Smooth muscle cell (in vitro differentiated cells): Measurements from ENCODE around the gene CCDC12. TPM values are rescaled to one million over a fixed set of nuclear protein-coding genes. Genes with fewer than 3 reads are reported as not detected.

Source experiments
- DNase-seq: peaks from one replicate; lab custom pipeline; 2025; ENCODE audit not compliant: unreplicated experiment; lab: John Stamatoyannopoulos, UW
- H2AFZ ChIP-seq: fragments of 200-600 bp; sonication (generic); 2 replicates; pipeline ENCODE4 v1.6.0; 2016; ENCODE audit warnings: antibody characterized with exemption, low read depth, mild to moderate bottlenecking
- H3F3A ChIP-seq: fragments of 200-600 bp; sonication (generic); 2 replicates; pipeline ENCODE4 v1.6.0; 2017; ENCODE audit warnings: antibody characterized with exemption, low read depth
- H3K27ac ChIP-seq: fragments of 200-600 bp; sonication (generic); 2 replicates; pipeline ENCODE4 v1.5.1; 2016; ENCODE audit warnings: low read depth, mild to moderate bottlenecking
- H3K27me3 ChIP-seq: fragments of 200-600 bp; sonication (generic); 2 replicates; pipeline ENCODE4 v1.6.1; 2016; ENCODE audit warnings: low read depth, mild to moderate bottlenecking
- H3K36me3 ChIP-seq: fragments of 200-600 bp; sonication (generic); 2 replicates; pipeline ENCODE4 v1.5.1; 2016; ENCODE audit warnings: low read depth
- H3K4me1 ChIP-seq: fragments of 200-600 bp; sonication (generic); 2 replicates; pipeline ENCODE4 v1.5.1; 2016; ENCODE audit warnings: low read depth
- H3K4me2 ChIP-seq: fragments of 200-600 bp; sonication (generic); 2 replicates; pipeline ENCODE4 v1.6.0; 2016; ENCODE audit warnings: mild to moderate bottlenecking
- H3K4me3 ChIP-seq: fragments of 200-600 bp; sonication (generic); 2 replicates; pipeline ENCODE4 v1.5.1; 2016; ENCODE audit warnings: mild to moderate bottlenecking
- H3K79me2 ChIP-seq: fragments of 200-600 bp; sonication (generic); 2 replicates; pipeline ENCODE4 v1.6.0; 2016; ENCODE audit warnings: low read depth, mild to moderate bottlenecking
- H3K9ac ChIP-seq: fragments of 200-600 bp; sonication (generic); 2 replicates; pipeline ENCODE4 v1.6.0; 2016; ENCODE audit warnings: low read depth
- H3K9me3 ChIP-seq: fragments of 200-600 bp; sonication (generic); replicated peaks from 2 replicates; pipeline ENCODE4 v1.5.1; 2016; ENCODE audit warnings: low read depth
- H4K20me1 ChIP-seq: fragments of 200-600 bp; sonication (generic); 2 replicates; pipeline ENCODE4 v1.6.0; 2016; ENCODE audit warnings: low read depth
- CTCF ChIP-seq: fragments of 200-600 bp; sonication (generic); IDR thresholded peaks from 2 replicates; pipeline ENCODE4 v1.5.1; 2017; ENCODE audit warnings: borderline replicate concordance, mild to moderate bottlenecking, antibody characterized with exemption; ENCODE audit not compliant: insufficient read depth, poor library complexity, severe bottlenecking
- WGBS: methylation state at CpG from one replicate; pipeline ENCODE4 v1.1.7; 2016; ENCODE audit warnings: low lambda C conversion rate; 5-methylcytosine and 5-hydroxymethylcytosine counted together
- polyA plus RNA-seq: library from polyadenylated mRNA; unstranded; fragments of >200 nt; fragmentation: Nextera tagmentation; extraction: Ambion mirVana; gene quantifications from 2 replicates; pipeline ENCODE4 v1.2.1, GENCODE V29; 2016
- total RNA-seq: library from RNA; depleted of rRNA; stranded (reverse); fragments of >200 nt; gene quantifications from 2 replicates; pipeline ENCODE4 v1.2.3, GENCODE V29; 2014

Gene CCDC12
- total and polyA plus RNA-seq, 2 experiments from 2014 or later: 23.9 to 52.4 TPM

DNA sequence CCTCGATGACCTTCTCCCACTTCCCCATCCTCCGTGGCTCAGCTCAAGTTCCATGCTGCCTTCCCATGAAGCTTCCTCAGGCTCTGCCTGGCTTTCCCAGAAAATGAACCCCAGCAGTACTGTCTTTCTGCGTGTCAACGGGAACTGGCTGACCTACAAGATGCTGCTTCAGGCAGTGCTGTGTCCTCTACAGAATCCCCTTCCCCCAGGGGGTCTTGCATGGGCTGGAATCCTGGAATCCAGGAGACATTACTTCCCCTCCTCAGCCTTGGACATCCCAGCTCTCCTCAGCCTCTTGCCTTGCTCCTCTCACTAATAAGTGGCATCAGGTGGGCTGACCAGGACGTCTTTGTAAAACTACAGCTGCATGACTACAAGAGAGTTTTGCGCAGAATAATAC is 5.4 kb downstream of the CCDC12 start:
- DNase-seq: no peak
- Histone ChIP-seq H3K27me3 (no peaks in the 10 kb centered on the region), H3K4me2 (no peak overlapping the region), H3F3A (no peaks in the 10 kb centered on the region), H4K20me1 (peaks cover 94% of the 10 kb centered on the region), H3K4me3 (no peak overlapping the region), H3K9me3 (no peaks in the 10 kb centered on the region), H3K4me1 (no peaks in the 10 kb centered on the region), H3K79me2 (peaks cover 93% of the 10 kb centered on the region), H2AFZ (no peak overlapping the region), H3K36me3 (no peaks in the 10 kb centered on the region), H3K9ac (no peak overlapping the region), H3K27ac (no peak overlapping the region)
- 86% methylated on average over 6 of the region's 6 CpGs for WGBS
- TF ChIP-seq CTCF: no peak

DNA sequence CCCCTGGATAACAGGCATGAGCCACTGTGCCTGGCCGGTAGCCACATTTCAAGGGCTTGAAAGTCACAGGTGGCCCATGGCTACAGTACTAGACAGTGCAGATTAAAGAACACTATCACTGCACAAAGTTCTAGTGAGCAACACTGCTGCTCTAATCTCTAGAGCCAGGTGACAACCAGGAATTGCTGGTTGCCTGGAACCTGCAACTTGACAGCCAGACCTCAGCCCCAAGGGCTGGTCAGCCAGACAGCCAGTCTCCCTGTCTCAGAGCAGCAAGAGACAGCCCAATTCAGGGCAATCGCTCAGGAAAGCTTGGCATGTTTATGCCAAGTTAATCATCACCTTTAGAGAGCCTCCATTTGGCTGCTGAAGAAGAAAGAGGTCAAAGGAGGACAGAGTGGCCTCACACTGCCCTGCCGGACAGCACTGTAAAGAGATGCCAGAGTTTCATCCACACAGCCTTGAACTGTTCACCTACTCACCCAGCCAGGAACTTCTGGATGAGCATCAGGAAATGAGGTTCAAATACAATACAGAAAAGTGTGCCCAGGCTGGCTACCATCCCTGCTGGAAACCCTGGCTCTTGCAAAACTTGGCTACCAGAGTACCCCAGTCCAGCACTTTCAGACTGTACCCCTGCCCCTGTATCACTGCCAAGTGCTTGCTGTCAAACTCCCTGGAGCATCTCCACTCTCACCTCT is 6.0 kb downstream of the CCDC12 start:
- Histone ChIP-seq H3K79me2 (peaks cover 94% of the 10 kb centered on the region), H2AFZ (no peak overlapping the region), H3K4me1 (no peaks in the 10 kb centered on the region), H3K9ac (no peak overlapping the region), H3K36me3 (no peaks in the 10 kb centered on the region), H3K9me3 (no peaks in the 10 kb centered on the region), H4K20me1 (peaks cover 95% of the 10 kb centered on the region), H3K4me2 (no peak overlapping the region), H3K4me3 (no peak overlapping the region), H3K27ac (no peak overlapping the region), H3K27me3 (no peaks in the 10 kb centered on the region), H3F3A (no peaks in the 10 kb centered on the region)
- no peak for TF ChIP-seq CTCF
- no peak for DNase-seq
- 72% methylated on average over 3 of the region's 3 CpGs for WGBS

DNA sequence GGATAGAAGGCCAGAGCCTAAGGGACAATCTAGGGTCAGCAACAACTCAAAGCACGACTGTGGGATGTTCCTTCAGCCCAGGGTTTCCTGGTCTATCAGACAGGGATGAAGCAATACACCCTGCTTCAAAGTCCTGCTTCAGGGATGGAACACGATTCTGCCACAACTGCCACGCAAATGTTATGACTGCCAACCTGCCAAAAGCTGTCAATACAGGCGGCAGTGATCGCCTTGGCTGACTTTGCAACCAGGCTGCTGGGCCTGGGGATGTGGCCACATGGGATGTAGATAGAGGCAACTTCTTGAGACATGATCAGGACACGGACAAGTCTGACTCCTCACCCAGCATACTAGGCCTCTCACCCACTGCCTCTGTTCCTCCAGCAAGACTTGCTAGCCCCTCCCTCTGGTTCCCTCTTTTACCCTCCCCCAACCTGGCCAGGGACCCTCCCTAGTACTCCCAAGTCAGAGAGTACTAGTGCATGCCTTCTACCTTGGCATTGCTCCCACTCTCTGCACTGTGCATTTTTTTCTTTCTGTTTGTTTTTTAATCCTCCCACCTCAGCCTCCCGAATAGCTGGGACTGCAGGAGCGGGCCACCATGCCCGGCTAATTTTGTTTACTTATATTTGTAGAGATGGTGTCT is 7.6 kb downstream of the CCDC12 start:
- Histone ChIP-seq H4K20me1 (peaks cover 90% of the 10 kb centered on the region), H3K36me3 (no peaks in the 10 kb centered on the region), H3F3A (no peaks in the 10 kb centered on the region), H3K79me2 (peaks cover 87% of the 10 kb centered on the region), H3K4me1 (no peaks in the 10 kb centered on the region), H3K4me2 (no peak overlapping the region), H2AFZ (no peak overlapping the region), H3K27me3 (no peaks in the 10 kb centered on the region), H3K9ac (no peak overlapping the region), H3K4me3 (no peak overlapping the region), H3K27ac (no peak overlapping the region), H3K9me3 (no peaks in the 10 kb centered on the region)
- 84% methylated on average over 9 of the region's 9 CpGs for WGBS
- TF ChIP-seq CTCF: no peak
- no peak for DNase-seq
